Fibroblast of villous mesenchyme (primary cell): Measurements from ENCODE around the gene BFSP2. TPM values are rescaled to one million over a fixed set of nuclear protein-coding genes. Genes with fewer than 3 reads are reported as not detected.

Experiments used
- DNase-seq: peaks from one replicate; pipeline ENCODE4 v3.0.0-alpha.2; 2010; ENCODE audit warnings: low read depth
- H3K4me3 ChIP-seq: 2 replicates; pipeline ENCODE4 v1.5.1; 2011; ENCODE audit warnings: low read depth, mild to moderate bottlenecking, low read length
- CTCF ChIP-seq: IDR thresholded peaks from 2 replicates; pipeline ENCODE4 v1.5.1; 2012; ENCODE audit warnings: low read depth, mild to moderate bottlenecking, low read length; ENCODE audit not compliant: insufficient read depth
- total RNA-seq: library from RNA; depleted of rRNA; stranded (reverse); fragments of >200 nt; gene quantifications from 2 replicates; pipeline ENCODE4 v1.2.3, GENCODE V29; 2012

The BFSP2 gene
- total RNA-seq, 1 donor, result not detected

- TF ChIP-seq CTCF, result no peak
- DNase-seq, result peak; percentile 48
- peak overlapping the region; percentile 12 for H3K4me3 ChIP-seq
Observed at GRCh38 chr3:133413161-133414020, 13.5 kb downstream of the BFSP2 start.

- H3K4me3 ChIP-seq, result no peak overlapping the region
- no peak for DNase-seq
- TF ChIP-seq CTCF, result no peak
Observed at GRCh38 chr3:133414021-133414392, 14.2 kb downstream of the BFSP2 start.

GRCh38 chr3:133418361-133418760 is 18.5 kb downstream of the BFSP2 start:
- TF ChIP-seq CTCF, result no peak
- DNase-seq, result no peak
- H3K4me3 ChIP-seq, result no peak overlapping the region

GRCh38 chr3:133419151-133419909 is 19.5 kb downstream of the BFSP2 start:
- DNase-seq, result no peak
- H3K4me3 ChIP-seq, result no peak overlapping the region
- no peak for TF ChIP-seq CTCF

- no peak for TF ChIP-seq CTCF
- no peak overlapping the region for H3K4me3 ChIP-seq
- DNase-seq, result no peak
Observed at GRCh38 chr3:133424937-133425869, 25.3 kb downstream of the BFSP2 start.

- no peak overlapping the region for H3K4me3 ChIP-seq
- no peak for DNase-seq
- no peak for TF ChIP-seq CTCF
Observed at GRCh38 chr3:133425898-133426297, 26.0 kb downstream of the BFSP2 start.
